T follicular helper cell (primary cell): ENCODE results near the gene KLF16.
"Not testable (repeated sequence)": the region's sequence is repeated elsewhere in the genome, so short reads cannot be mapped to it uniquely, and the experiment has no call there.

Experiments used
- DNase-seq: peaks from one replicate; pipeline ENCODE4 v3.0.0-alpha.2; 2020; ENCODE audit warnings: low read depth

Gene KLF16

DNA sequence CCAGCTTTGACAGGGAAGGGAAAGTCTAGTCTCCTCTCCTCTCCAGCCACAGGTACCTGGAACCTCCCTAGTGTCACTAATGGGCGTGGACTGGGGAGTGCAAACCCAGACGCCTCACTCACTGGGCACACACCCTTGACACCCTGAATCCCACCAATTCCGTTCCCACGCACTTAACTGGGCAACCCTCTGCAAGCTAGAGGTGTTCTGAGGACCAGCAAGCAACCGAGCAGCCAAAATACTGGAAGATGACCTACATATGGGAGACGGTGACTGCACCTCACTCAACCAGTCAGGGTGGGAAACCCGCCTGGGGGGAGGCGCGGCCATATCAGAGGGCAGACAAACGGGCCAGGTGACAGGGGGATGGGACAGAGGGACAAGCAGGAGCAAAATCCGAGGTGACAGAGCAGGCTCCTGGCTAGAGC lies 20.9 kb upstream of the KLF16 start:
- DNase-seq = no peak

GRCh38 chr19:1883784-1884183 lies 20.4 kb upstream of the KLF16 start:
- no peak for DNase-seq

GRCh38 chr19:1882786-1883692 lies 19.7 kb upstream of the KLF16 start:
- no peak for DNase-seq

DNA sequence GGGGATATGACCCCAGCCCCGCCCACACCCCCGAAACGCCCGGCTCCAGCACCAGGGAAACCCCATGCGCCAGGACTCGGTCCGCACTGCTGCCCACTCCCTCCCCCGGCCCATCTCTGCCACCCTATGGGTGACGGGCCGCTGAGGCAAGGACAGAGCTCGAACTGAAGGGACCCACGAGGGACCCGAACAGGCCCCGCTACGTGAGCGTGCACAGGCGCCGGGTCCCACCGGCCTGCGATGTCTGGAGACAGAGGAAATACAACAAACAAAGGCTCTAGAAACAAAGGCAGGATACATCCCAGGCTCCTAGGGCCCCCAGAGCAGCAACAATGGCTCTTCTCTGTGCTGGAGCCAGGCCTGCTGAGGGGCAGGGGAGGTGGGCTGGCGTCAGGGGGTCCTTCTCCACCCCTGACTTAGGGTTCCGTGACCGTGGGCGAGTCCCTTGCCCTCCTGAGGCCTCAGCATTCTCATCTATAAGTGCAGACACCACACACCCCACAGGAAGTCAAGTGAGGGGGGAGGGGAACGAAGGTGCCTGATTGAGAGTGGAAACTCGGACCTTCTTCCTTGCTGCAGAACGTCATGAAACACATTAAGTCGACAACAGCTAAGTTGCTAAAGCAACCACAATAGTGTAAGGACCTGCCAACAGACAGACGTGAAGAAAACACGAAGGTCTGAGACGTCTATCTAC lies 18.9 kb upstream of the KLF16 start:
- DNase-seq = peak; percentile 74

DNA sequence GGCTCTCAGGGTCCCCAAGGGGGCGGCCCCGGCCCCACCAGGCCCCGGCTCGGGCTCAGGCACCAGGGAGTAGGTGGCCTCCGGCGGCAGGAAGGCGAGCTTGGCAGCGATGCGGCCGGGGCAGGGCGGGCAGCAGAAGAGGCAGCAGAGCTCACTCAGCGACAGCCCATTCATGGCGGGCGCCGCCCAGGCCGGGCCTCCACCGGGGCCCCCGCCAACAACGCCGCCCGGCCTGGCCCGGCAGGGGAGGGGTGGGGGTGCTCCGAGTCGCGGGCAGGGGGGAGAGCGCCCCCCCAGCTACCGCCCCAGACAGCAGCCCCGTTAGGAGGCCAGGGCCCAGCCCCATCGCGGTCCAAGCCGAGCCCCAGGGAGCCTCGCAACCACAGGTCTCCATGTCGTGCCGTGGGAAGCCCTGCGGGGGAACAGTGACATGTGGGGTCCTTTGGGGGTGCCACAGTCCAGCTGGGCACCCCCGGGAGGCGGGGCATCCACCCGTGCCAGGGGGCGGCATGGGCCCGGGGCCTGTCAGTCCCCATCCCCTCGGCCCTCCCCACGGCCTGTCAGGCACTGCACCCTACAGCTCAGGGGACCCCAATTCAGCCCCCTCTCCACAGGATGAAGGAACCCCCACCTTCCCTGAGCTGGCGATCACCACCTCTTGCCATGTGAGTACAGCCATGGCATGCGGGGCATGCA lies 18.2 kb upstream of the KLF16 start:
- DNase-seq = not testable (repeated sequence)

- no peak for DNase-seq
Observed at GRCh38 chr19:1880611-1881392, 17.4 kb upstream of the KLF16 start.

DNA sequence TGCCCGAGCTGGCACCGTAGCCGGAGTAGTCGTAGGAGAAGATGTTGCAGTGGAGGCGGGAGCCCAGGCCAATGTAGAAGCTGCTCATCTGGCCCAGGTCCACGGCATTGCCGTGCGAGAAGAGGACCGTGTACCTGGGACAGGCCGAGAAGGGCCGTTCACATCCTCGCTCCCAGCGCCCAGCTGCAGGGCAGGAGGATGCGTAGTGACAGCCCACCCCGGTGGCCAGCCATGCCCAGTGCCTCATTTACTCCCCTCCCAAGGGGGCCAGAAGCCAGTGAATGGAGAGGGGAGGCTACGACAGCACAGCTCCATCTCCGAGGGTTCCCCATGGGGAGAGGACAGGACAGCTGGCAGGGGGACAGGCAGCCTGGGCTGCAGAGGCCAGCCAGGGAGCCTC lies 16.6 kb upstream of the KLF16 start:
- not testable (repeated sequence) for DNase-seq

DNA sequence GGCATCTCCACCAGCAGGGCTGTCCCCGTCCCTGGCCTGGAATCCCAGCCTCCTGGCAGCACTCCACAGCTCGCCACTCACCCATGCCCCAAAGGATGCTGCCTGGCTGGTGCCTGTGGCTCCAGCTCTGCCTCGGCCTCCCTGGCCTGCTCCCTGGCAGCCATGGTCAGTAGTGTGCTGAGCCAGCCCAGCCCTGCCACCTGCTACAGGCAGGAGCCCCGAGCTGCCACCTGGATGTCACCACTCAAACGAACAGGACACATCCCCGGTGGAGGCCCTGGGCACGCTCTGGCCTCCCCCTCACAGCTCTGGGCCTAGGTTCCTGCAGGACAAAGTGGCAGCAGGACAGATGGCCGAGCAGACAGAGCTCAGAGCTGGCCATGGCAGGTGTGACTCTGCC lies 15.2 kb upstream of the KLF16 start:
- DNase-seq = not testable (repeated sequence)

- DNase-seq = not testable (repeated sequence)
Observed at GRCh38 chr19:1877280-1877660, 13.9 kb upstream of the KLF16 start.

GRCh38 chr19:1876496-1877279 lies 13.3 kb upstream of the KLF16 start:
- not testable (repeated sequence) for DNase-seq

DNA sequence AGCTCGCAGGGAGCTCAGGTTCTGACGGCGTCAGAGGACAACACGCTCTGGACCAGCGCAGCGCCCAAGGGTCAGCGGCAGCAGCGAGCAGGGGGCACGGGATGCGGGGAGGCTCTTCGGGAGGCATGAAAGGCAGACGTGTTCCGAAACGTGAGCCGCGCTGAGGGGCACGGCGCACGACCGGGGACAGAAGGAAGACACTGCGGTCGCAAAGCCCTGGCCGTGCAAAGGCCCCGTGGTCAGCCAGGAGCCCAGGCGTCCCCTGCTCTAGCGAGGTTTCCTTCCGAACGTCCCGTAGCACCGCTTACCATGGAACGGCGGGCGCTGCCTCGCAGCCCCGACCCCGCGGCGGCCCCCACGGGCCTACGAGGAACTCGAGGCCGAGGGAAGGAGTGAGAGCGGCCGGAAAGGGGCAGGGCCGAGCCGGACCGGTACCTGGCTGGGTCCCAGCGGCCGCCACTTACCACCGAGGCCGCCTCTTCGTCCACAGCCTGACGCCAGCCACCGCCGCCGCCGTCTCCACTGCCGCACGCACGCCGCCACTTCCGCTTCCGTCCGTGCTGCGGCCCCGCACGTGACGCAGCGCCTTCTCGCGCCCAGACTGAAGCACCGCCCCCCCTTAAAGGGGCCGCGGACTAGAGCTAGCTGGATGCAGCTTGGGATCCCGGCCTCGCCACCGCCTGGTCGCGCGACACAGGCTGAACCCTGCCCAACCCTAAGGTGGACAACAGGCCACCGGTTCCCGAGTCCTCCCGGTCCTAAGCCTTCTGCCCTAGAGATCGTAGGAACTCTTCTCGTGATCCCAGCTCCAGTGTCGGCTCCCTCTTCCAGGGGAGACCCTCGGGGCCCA lies 12.5 kb upstream of the KLF16 start:
- DNase-seq = peak; percentile 81

DNA sequence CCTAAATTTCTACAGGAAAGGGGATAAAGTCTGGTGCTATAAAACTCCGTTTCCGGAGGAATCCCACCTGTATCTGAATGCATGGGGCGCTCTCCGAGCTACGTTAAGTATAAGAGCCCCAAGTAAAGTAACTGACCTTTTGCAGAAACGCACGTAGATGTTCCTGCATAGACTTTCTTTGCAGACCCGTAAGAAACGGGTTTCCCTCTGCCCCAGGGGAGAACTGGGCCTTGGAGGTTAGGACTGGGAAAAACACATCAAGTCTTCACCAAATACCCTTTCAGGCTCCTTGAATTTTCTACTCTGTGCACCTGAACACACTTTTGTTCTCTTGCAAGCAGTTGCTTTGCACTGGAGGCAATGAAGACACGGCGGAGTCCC lies 11.9 kb upstream of the KLF16 start:
- not testable (repeated sequence) for DNase-seq

GRCh38 chr19:1874554-1875185 lies 11.3 kb upstream of the KLF16 start:
- no peak for DNase-seq

GRCh38 chr19:1873524-1874473 lies 10.4 kb upstream of the KLF16 start:
- DNase-seq = no peak

- DNase-seq = no peak
Observed at GRCh38 chr19:1872807-1873523, 9.6 kb upstream of the KLF16 start.

DNA sequence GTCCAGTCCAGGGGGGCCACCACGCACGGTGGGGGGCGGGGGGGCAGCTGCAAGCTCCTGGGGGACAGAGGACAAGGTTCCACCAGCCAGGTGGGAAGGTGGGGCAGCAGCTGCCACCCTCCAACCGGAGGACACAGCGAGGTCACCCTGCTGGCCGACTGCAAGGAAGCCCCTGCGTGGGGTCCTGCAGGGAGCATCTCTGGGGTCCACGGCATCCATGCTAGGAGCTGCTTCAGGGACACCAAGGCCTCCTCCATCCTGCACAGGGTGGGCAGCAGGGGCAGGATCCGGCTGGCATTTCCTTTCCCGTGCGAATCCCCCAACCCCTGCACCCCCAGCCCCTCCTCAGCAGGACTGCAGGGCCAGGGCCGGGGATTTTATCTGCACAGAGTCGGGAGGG lies 8.3 kb upstream of the KLF16 start:
- DNase-seq = no peak

DNA sequence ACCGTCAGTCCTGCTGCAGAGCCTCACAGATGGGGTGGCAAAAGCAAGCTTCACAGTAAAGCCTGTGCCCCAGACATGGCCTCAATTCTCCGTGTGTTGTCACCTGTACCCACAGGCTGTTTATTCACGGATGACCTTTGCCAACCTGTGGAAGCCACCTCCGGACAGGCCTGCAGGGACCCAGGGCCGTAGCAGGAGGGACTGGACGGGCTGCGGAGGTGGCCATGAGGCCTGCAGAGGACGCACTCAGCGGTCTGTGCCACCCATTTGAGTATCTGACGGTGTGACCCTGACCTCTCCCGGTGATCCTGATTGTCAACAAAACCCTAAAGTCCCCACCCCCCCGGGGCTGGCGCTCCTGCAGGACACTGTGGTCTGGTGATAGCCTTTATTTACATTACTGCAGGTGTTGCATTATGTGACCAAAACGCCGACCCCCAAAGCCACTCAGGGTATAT lies 7.8 kb upstream of the KLF16 start:
- DNase-seq = no peak

DNA sequence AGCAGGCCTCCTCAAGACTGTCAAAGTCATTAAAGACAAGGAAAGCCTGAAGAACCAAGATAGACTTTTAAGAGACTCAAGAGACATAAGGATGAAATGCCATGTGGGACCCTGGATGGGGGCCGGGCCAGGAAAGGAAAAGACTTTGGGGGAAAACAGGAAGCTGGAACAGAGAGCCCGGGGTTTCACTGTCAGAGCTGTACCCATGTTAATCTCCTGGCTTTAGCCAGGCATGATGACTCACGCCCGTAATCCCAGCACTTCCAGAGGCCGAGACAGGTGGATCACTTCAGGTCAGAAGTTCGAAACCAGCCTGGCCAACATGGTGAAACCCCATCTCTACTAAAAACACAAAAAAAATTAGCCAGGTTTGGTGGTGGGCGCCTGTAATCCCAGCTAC lies 5.6 kb upstream of the KLF16 start:
- no peak for DNase-seq
